ENCODE data around the gene JRKL. TPM values are rescaled to one million over a fixed set of nuclear protein-coding genes. Genes with fewer than 3 reads are reported as not detected.

JRKL gene
- total RNA-seq (10 to 100 TPM in 1 of 2 donors, 1 to 10 TPM in 1; 8.0 to 13.3 TPM), polyA plus RNA-seq (ENCODE audit: insufficient read length in 2 of 2) (10 to 100 TPM; 10.4 to 13.6 TPM)
- long read RNA-seq, donor 1, partial matches to known transcripts = 0 of 3 reads
- long read RNA-seq, donor 1, other reads (novel, unspliced or antisense) = 0 of 3 reads
- long read RNA-seq, donor 2 = 0 reads
- long read RNA-seq, donor 3 = 0 reads
- long read RNA-seq, donor 4, partial matches to known transcripts = 0 of 2 reads
- long read RNA-seq, donor 4, other reads (novel, unspliced or antisense) = 0 of 2 reads

DNA sequence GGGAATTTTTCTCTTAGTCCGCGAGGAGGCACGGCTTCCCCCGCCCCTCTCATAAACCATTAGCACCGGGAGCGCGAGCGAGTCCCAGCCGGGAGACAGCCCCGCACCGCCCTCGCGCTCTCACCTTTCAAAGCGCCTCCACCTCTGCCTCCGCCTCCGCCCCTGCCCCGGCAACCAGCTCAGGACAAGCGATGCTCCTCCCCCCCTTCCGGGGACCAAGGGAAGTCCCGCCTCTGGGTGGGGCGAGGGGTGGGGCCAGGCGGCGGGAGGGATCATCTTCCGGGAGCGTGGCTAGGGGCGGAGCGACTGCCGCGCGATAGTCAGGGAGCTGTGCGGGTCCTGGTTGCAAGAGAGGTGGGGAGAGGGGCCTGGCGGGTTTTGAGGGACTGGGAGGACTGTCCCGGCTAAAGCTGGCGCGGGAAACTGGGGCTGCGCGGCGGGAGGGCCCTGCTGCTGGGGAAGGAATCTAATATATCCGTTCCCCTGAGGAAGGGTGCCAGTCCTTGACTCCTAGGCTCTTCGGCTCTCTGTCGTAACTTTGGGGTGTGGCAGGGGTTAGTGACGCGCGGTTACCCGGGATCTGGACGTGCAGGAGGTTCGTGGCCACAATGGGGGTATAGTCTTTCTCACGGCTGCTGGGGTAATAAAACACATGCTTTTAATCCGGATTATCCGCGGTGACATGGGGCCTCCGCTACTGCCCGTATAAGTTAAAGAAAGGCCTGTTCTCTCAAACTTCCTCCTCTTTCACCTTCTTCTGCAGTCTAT is at the start of gene JRKL, which contains the start of gene CCDC82:
JRKL (plus strand) TSS at position 294 of the 768 bp plus-strand sequence. CDS start 637 bp downstream, outside the sequence.
CCDC82 (minus strand) TSS at position 193 of the 768 bp plus-strand sequence. CDS start 5,165 bp downstream, outside the sequence.
- Histone ChIP-seq H3K27me3 (ENCODE audit: control insufficient read depth, insufficient read depth, low read length) (no peaks in the 10 kb centered on the region), H3K9me3 (ENCODE audit: control insufficient read depth, insufficient read depth, low read length) (no peaks in the 10 kb centered on the region), H3K4me1 (ENCODE audit: control insufficient read depth, insufficient read depth, low read length) (no peaks in the 10 kb centered on the region), H3K27ac (ENCODE audit: low read depth, low read length) (peak within 1 kb of the TSS; percentile 78), H3K4me3 (ENCODE audit: low read depth, low read length) (peak within 1 kb of the TSS; percentile 94), H3K36me3 (ENCODE audit: control insufficient read depth, insufficient read depth, low read length) (no peaks in the 10 kb centered on the region)
- peak; percentile 83 to 98 (median 94) for DNase-seq (ENCODE audit: low read depth in 4 of 6, low spot score in 6 of 6)
- WGBS (ENCODE audit: insufficient coverage) = 0% methylated on average over 33 of the region's 53 CpGs

- Histone ChIP-seq H3K4me3 (ENCODE audit: low read depth, low read length) (peak overlapping the region; percentile 85), H3K27ac (ENCODE audit: low read depth, low read length) (peak overlapping the region; percentile 94)
Observed at GRCh38 chr11:96340555-96340885, 49.3 kb upstream of the JRKL start.

GRCh38 chr11:96341211-96342013 is 48.4 kb upstream of the JRKL start:
- peaks cover 5% of the 10 kb centered on the region for H3K36me3 ChIP-seq (ENCODE audit: control insufficient read depth, insufficient read depth, low read length)
- H3K4me3 ChIP-seq (ENCODE audit: low read depth, low read length) = peak overlapping the region; percentile 85
- peak in 3 of 6 donors; percentile 36 to 75 (median 70) for DNase-seq (ENCODE audit: low read depth in 4 of 6, low spot score in 6 of 6)
- peaks cover 30% of the 10 kb centered on the region for H3K4me1 ChIP-seq (ENCODE audit: control insufficient read depth, insufficient read depth, low read length)
- H3K9me3 ChIP-seq (ENCODE audit: control insufficient read depth, insufficient read depth, low read length) = no peaks in the 10 kb centered on the region
- WGBS (ENCODE audit: insufficient coverage) = 19% methylated on average over 22 of the region's 26 CpGs
- peak overlapping the region; percentile 94 for H3K27ac ChIP-seq (ENCODE audit: low read depth, low read length)
- no peaks in the 10 kb centered on the region for H3K27me3 ChIP-seq (ENCODE audit: control insufficient read depth, insufficient read depth, low read length)

More at GRCh38 chr11:96340555-96340885, 49.3 kb upstream of the JRKL start:
- peaks cover 30% of the 10 kb centered on the region for H3K4me1 ChIP-seq (ENCODE audit: control insufficient read depth, insufficient read depth, low read length)
- H3K27me3 ChIP-seq (ENCODE audit: control insufficient read depth, insufficient read depth, low read length) = no peaks in the 10 kb centered on the region
- DNase-seq (ENCODE audit: low read depth in 4 of 6, low spot score in 6 of 6) = no peak
- H3K36me3 ChIP-seq (ENCODE audit: control insufficient read depth, insufficient read depth, low read length) = peaks cover 5% of the 10 kb centered on the region
- WGBS (ENCODE audit: insufficient coverage) = 41% methylated on average over 3 of the region's 4 CpGs
- no peaks in the 10 kb centered on the region for H3K9me3 ChIP-seq (ENCODE audit: control insufficient read depth, insufficient read depth, low read length)

DNA sequence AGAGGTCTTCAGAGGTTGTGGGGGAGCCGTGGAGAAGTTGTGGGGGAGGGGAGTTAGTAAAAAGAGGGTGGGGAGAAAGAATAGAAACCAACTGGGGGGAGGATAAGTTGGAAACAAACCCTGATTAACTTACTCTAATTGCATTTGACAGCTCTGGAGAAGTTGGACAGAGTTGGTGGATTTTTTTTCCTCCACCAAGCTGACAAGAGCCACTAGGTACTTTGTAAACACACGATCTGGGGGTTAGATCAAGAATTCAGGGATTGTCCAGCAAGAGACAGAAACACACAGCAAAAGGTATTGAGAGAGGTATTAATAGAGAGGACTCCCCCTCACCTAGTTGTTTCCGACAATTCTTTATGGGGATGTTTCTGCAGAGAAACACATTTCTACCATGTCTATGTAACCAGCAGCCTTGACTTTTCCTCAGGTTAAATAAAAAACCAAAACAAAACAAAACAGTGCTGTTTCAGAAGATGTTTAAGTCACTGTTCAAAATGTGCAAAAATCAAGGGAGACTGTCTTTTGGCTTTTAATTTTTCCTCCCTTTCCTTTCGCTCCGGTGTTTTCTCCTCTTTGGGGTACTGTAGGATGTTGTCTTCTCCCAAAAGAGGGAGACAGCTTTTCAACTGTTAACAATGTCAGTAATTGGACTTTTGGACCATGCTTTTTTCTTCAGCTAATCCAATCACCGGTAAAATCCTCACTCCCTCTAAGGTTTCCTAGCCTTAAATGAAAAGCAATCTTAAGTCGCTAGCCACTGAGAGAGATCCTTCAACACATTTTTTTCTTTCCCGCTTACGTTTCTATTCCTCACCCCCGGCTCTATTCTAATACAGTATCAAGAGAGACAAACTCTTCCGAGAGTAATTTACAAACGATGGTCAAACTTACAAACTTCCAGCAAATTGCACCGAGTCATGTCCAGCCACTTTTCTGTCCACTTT is 47.5 kb upstream of the JRKL start:
- peaks cover 30% of the 10 kb centered on the region for H3K4me1 ChIP-seq (ENCODE audit: control insufficient read depth, insufficient read depth, low read length)

GRCh38 chr11:96342961-96343711 is 46.7 kb upstream of the JRKL start, which contains the start of gene MAML2:
Gene MAML2 (minus strand): TSS chr11:96343195. CDS start chr11:96341895, 1,300 bp downstream.
- peak; percentile 74 to 98 (median 84) for DNase-seq (ENCODE audit: low read depth in 4 of 6, low spot score in 6 of 6)
- 30% methylated on average over 11 of the region's 31 CpGs for WGBS (ENCODE audit: insufficient coverage)
- Histone ChIP-seq H3K27me3 (ENCODE audit: control insufficient read depth, insufficient read depth, low read length) (no peaks in the 10 kb centered on the region), H3K27ac (ENCODE audit: low read depth, low read length) (peak within 1 kb of the TSS; percentile 94), H3K4me1 (ENCODE audit: control insufficient read depth, insufficient read depth, low read length) (peaks cover 30% of the 10 kb centered on the region), H3K36me3 (ENCODE audit: control insufficient read depth, insufficient read depth, low read length) (peaks cover 5% of the 10 kb centered on the region), H3K4me3 (ENCODE audit: low read depth, low read length) (peak within 1 kb of the TSS; percentile 85), H3K9me3 (ENCODE audit: control insufficient read depth, insufficient read depth, low read length) (no peaks in the 10 kb centered on the region)

More for the DNA sequence above, 47.5 kb upstream of the JRKL start:
- Histone ChIP-seq H3K4me3 (ENCODE audit: low read depth, low read length) (peak overlapping the region; percentile 85), H3K27ac (ENCODE audit: low read depth, low read length) (peak overlapping the region; percentile 94), H3K36me3 (ENCODE audit: control insufficient read depth, insufficient read depth, low read length) (peaks cover 5% of the 10 kb centered on the region), H3K27me3 (ENCODE audit: control insufficient read depth, insufficient read depth, low read length) (no peaks in the 10 kb centered on the region), H3K9me3 (ENCODE audit: control insufficient read depth, insufficient read depth, low read length) (no peaks in the 10 kb centered on the region)
- peak in 1 of 6 donors; percentile 71 for DNase-seq (ENCODE audit: low read depth in 4 of 6, low spot score in 6 of 6)
- 0% methylated on average over 8 of the region's 13 CpGs for WGBS (ENCODE audit: insufficient coverage)

DNA sequence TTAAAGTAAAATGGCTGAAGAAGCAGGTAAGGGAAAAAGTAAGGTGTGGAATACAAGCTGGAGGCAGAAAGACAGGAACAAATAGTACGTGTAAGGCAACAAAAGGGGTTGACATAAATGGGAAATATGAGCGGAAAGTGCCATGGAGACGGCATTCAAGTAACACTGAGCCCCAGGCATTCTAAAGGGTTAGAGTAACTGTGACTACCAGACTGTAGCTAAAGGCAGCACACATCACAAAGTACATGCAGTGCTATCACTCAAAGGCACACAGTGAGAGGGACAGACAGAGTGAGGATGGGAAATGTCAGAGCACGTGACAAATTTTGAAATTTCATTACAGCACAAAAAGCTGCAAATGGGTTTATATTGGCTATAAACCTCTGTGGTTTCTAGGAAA is 33.0 kb upstream of the JRKL start:
- peak in 1 of 6 donors; percentile 12 for DNase-seq (ENCODE audit: low read depth in 4 of 6, low spot score in 6 of 6)
- H3K36me3 ChIP-seq (ENCODE audit: control insufficient read depth, insufficient read depth, low read length) = peaks cover 3% of the 10 kb centered on the region
- no peaks in the 10 kb centered on the region for H3K27me3 ChIP-seq (ENCODE audit: control insufficient read depth, insufficient read depth, low read length)
- WGBS (ENCODE audit: insufficient coverage) = 62% methylated on average over 3 of the region's 4 CpGs
- H3K27ac ChIP-seq (ENCODE audit: low read depth, low read length) = no peak overlapping the region
- no peak overlapping the region for H3K4me3 ChIP-seq (ENCODE audit: low read depth, low read length)
- H3K9me3 ChIP-seq (ENCODE audit: control insufficient read depth, insufficient read depth, low read length) = no peaks in the 10 kb centered on the region
- H3K4me1 ChIP-seq (ENCODE audit: control insufficient read depth, insufficient read depth, low read length) = no peaks in the 10 kb centered on the region

DNA sequence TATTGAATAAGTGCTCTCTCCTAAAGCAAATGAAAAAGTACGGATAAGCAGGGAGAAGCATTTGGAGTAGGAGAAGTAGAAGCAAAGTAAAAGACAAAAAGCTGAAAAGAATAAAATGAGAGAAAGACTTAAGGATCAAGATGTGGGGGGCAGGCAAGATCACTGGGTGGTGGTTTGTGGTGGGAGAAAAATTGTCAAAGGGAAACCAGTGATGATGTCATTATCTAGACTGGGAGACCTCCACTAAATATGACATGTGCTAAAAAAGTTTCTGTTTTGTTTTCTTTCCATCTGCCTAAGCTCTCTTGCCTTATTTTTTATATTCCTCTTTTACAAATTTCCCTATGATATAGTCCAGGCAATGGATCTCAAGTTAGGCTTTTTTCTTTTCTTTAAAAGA is 32.0 kb upstream of the JRKL start:
- H3K4me1 ChIP-seq (ENCODE audit: control insufficient read depth, insufficient read depth, low read length) = no peaks in the 10 kb centered on the region
- no peak overlapping the region for H3K4me3 ChIP-seq (ENCODE audit: low read depth, low read length)
- whole genome bisulfite sequencing (ENCODE audit: insufficient coverage) = 89% methylated on average over 1 of the region's 1 CpG
- DNase-seq (ENCODE audit: low read depth in 4 of 6, low spot score in 6 of 6) = no peak
- H3K27ac ChIP-seq (ENCODE audit: low read depth, low read length) = no peak overlapping the region
- H3K36me3 ChIP-seq (ENCODE audit: control insufficient read depth, insufficient read depth, low read length) = peaks cover 3% of the 10 kb centered on the region
- H3K9me3 ChIP-seq (ENCODE audit: control insufficient read depth, insufficient read depth, low read length) = no peaks in the 10 kb centered on the region
- H3K27me3 ChIP-seq (ENCODE audit: control insufficient read depth, insufficient read depth, low read length) = no peaks in the 10 kb centered on the region

- no peak overlapping the region for H3K4me3 ChIP-seq (ENCODE audit: low read depth, low read length)
- H3K27ac ChIP-seq (ENCODE audit: low read depth, low read length) = no peak overlapping the region
- peaks cover 3% of the 10 kb centered on the region for H3K36me3 ChIP-seq (ENCODE audit: control insufficient read depth, insufficient read depth, low read length)
- no peak for DNase-seq (ENCODE audit: low read depth in 4 of 6, low spot score in 6 of 6)
- no peaks in the 10 kb centered on the region for H3K4me1 ChIP-seq (ENCODE audit: control insufficient read depth, insufficient read depth, low read length)
- H3K9me3 ChIP-seq (ENCODE audit: control insufficient read depth, insufficient read depth, low read length) = no peaks in the 10 kb centered on the region
- no peaks in the 10 kb centered on the region for H3K27me3 ChIP-seq (ENCODE audit: control insufficient read depth, insufficient read depth, low read length)
- WGBS (ENCODE audit: insufficient coverage) = no CpG with 5 or more reads among the region's 3 CpGs
Observed at GRCh38 chr11:96358321-96358720, 31.5 kb upstream of the JRKL start.
